C4-2B (cell line): ENCODE results near the gene LRMDA.

Source experiments
- CTCF ChIP-seq: fragments of 450-650 bp; conservative IDR thresholded peaks from 2 replicates; pipeline ENCODE4 v1.5.1; 2017; ENCODE audit warnings: mild to moderate bottlenecking
- ZFX ChIP-seq: fragments of 450-650 bp; IDR thresholded peaks from 2 replicates; pipeline ENCODE4 v1.6.1; 2017

- TF ChIP-seq CTCF, result no peak
- no peak for TF ChIP-seq ZFX
Measured at GRCh38 chr10:75818552-75818951, 387.1 kb downstream of the LRMDA start.
